Fibroblast of villous mesenchyme (primary cell): ENCODE results near the gene GRIK4. TPM values are rescaled to one million over a fixed set of nuclear protein-coding genes. Genes with fewer than 3 reads are reported as not detected.

Experiments
- DNase-seq: peaks from one replicate; pipeline ENCODE4 v3.0.0-alpha.2; 2010; ENCODE audit warnings: low read depth
- H3K4me3 ChIP-seq: 2 replicates; pipeline ENCODE4 v1.5.1; 2011; ENCODE audit warnings: low read depth, mild to moderate bottlenecking, low read length
- CTCF ChIP-seq: IDR thresholded peaks from 2 replicates; pipeline ENCODE4 v1.5.1; 2012; ENCODE audit warnings: low read depth, mild to moderate bottlenecking, low read length; ENCODE audit not compliant: insufficient read depth
- total RNA-seq: library from RNA; depleted of rRNA; stranded (reverse); fragments of >200 nt; gene quantifications from 2 replicates; pipeline ENCODE4 v1.2.3, GENCODE V29; 2012

Gene GRIK4
- total RNA-seq, 1 donor, result under 0.01 TPM

- TF ChIP-seq CTCF, result no peak
- no peak for DNase-seq
Measured at GRCh38 chr11:120524536-120525085, 13.1 kb downstream of the GRIK4 start.

GRCh38 chr11:120525261-120526171, 14.0 kb downstream of the GRIK4 start:
- no peak overlapping the region for H3K4me3 ChIP-seq
- no peak for DNase-seq
- TF ChIP-seq CTCF, result no peak

More at GRCh38 chr11:120524536-120525085, 13.1 kb downstream of the GRIK4 start:
- H3K4me3 ChIP-seq, result no peak overlapping the region

DNA sequence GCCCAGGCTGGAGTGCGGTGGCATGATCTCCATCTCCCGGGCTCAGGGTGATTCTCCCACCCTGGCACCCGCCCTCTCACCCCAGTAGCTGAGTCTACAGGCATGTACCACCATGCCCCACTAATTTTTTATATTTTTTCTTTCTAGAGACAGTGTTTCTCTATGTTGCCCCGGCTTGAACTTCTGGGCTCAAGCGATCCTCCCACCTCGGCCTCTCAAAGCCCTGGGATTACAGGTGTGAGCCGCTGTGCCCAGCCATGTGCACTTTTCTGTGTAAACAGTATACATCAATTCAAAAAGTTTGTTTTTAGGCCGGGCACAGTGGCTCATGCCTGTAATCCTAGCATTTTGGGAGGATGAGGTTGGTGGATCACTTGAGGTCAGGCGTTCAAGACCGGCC, 14.7 kb downstream of the GRIK4 start:
- H3K4me3 ChIP-seq, result no peak overlapping the region
- no peak for DNase-seq
- TF ChIP-seq CTCF, result no peak

GRCh38 chr11:120527111-120527761, 15.7 kb downstream of the GRIK4 start:
- H3K4me3 ChIP-seq, result no peak overlapping the region
- no peak for DNase-seq
- TF ChIP-seq CTCF, result no peak

DNA sequence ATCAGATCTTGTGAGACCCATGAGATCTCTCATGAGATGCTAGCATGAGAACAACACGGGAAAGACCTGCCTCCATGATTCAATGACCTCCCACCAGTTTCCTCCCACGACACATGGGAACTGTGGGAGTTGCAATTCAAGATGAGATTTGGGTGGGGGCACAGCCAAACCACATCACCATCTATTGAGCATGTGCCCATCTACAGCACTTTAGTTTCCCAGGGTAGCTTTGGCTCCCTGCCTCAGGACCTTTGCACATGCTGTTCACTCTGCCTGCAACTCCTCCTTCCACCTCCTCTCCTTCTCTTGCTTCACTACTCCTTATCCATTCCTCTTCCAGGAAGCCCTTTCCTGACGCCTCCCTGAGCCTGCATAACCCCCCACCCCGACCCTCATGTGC, 17.2 kb downstream of the GRIK4 start:
- no peak for TF ChIP-seq CTCF
- no peak for DNase-seq

DNA sequence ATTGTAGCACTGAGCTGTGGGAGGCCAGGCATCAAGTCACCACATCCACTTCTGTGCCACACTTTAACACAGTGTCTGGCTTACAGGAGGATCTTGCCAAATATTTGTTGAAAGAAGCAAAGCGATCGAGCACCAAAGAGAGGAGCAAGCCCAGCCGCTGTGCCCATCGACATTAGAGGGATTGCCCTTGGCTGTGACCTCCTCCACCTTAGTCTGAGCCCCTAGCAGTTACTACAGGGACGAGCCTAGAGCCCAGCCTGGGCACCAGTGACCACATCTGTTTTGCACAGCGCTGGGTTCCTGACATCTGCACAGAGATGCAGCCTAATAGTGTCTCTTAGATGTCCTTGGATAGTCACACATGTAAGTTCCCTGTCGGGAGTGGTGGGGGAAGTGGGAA, 17.7 kb downstream of the GRIK4 start:
- DNase-seq, result no peak
- TF ChIP-seq CTCF, result no peak
- H3K4me3 ChIP-seq, result no peak overlapping the region

More for the DNA sequence above, 17.2 kb downstream of the GRIK4 start:
- no peak overlapping the region for H3K4me3 ChIP-seq
